ENCODE data around the gene CAMK2B. TPM values are rescaled to one million over a fixed set of nuclear protein-coding genes. Genes with fewer than 3 reads are reported as not detected.

The CAMK2B gene
- polyA plus RNA-seq, 1 donor (not counting 4 experiments of a cell fraction or from before 2014, with no cell fraction given) = 0.25 TPM

- Histone ChIP-seq H2AFZ (ENCODE audit: control insufficient read depth, low read length) (no peak overlapping the region), H3K4me1 (ENCODE audit: control insufficient read depth, extremely low read depth, insufficient read depth, low read length) (peaks cover 10% of the 10 kb centered on the region), H3K9ac (ENCODE audit: control insufficient read depth, extremely low read depth, insufficient read depth, low read length) (no peak overlapping the region), H3K4me2 (ENCODE audit: control insufficient read depth, extremely low read depth, insufficient read depth, low read depth, low read length) (no peak overlapping the region), H3K4me3 (ENCODE audit: control insufficient read depth in 2 of 3, extremely low read depth in 1 of 3, insufficient read depth in 2 of 3, low read depth in 1 of 3, low read length in 3 of 3) (no peak overlapping the region), H3K27me3 (ENCODE audit: control insufficient read depth, extremely low read depth, insufficient read depth, low read length) (no peaks in the 10 kb centered on the region), H3K9me3 (ENCODE audit: control insufficient read depth, low read depth, low read length) (no peaks in the 10 kb centered on the region), H3K36me3 (ENCODE audit: control insufficient read depth in 2 of 2, extremely low read depth in 1 of 2, insufficient read depth in 2 of 2, low read length in 2 of 2) (no peaks in the 10 kb centered on the region), H3K9me1 (ENCODE audit: control insufficient read depth, extremely low read depth, insufficient read depth, low read length) (no peaks in the 10 kb centered on the region), H4K20me1 (ENCODE audit: control insufficient read depth, extremely low read depth, insufficient read depth, low read length) (no peaks in the 10 kb centered on the region), H3K79me2 (ENCODE audit: control insufficient read depth, insufficient read depth, low read length) (no peaks in the 10 kb centered on the region), H3K27ac (ENCODE audit: control insufficient read depth, insufficient read depth, low read length) (no peak overlapping the region)
- no peak for FAIRE-seq
- no peak for DNase-seq (ENCODE audit: low read depth, low spot score)
- TF ChIP-seq EZH2 (IDR thresholded peaks at IDR 0.05; ENCODE audit: low read length) (no peak), CTCF (optimal IDR thresholded peaks at IDR 0.05 in 1 of 3, IDR thresholded peaks at IDR 0.05 in 1 of 3, conservative IDR thresholded peaks at IDR 0.05 in 1 of 3; ENCODE audit: extremely low read depth in 1 of 3, insufficient read depth in 2 of 3, low read length in 3 of 3) (no peak)
- dilution Hi-C loops (cut with MboI; ENCODE audit: extremely low pct_ligation_motif_present, low sequenced_read_pairs) = no loop called here
Observed at GRCh38 chr7:44224974-44225565, 100.3 kb downstream of the CAMK2B start.

- TF ChIP-seq EZH2 (IDR thresholded peaks at IDR 0.05; ENCODE audit: low read length) (no peak), CTCF (optimal IDR thresholded peaks at IDR 0.05 in 1 of 3, IDR thresholded peaks at IDR 0.05 in 1 of 3, conservative IDR thresholded peaks at IDR 0.05 in 1 of 3; ENCODE audit: extremely low read depth in 1 of 3, insufficient read depth in 2 of 3, low read length in 3 of 3) (no peak)
- Histone ChIP-seq H3K4me3 (ENCODE audit: control insufficient read depth in 2 of 3, extremely low read depth in 1 of 3, insufficient read depth in 2 of 3, low read depth in 1 of 3, low read length in 3 of 3) (no peak overlapping the region), H2AFZ (ENCODE audit: control insufficient read depth, low read length) (no peak overlapping the region), H3K4me2 (ENCODE audit: control insufficient read depth, extremely low read depth, insufficient read depth, low read depth, low read length) (peak overlapping the region; percentile 16), H4K20me1 (ENCODE audit: control insufficient read depth, extremely low read depth, insufficient read depth, low read length) (no peaks in the 10 kb centered on the region), H3K27me3 (ENCODE audit: control insufficient read depth, extremely low read depth, insufficient read depth, low read length) (no peaks in the 10 kb centered on the region), H3K27ac (ENCODE audit: control insufficient read depth, insufficient read depth, low read length) (no peak overlapping the region), H3K79me2 (ENCODE audit: control insufficient read depth, insufficient read depth, low read length) (no peaks in the 10 kb centered on the region), H3K9me3 (ENCODE audit: control insufficient read depth, low read depth, low read length) (no peaks in the 10 kb centered on the region), H3K4me1 (ENCODE audit: control insufficient read depth, extremely low read depth, insufficient read depth, low read length) (peaks cover 10% of the 10 kb centered on the region), H3K9ac (ENCODE audit: control insufficient read depth, extremely low read depth, insufficient read depth, low read length) (no peak overlapping the region), H3K36me3 (ENCODE audit: control insufficient read depth in 2 of 2, extremely low read depth in 1 of 2, insufficient read depth in 2 of 2, low read length in 2 of 2) (no peaks in the 10 kb centered on the region), H3K9me1 (ENCODE audit: control insufficient read depth, extremely low read depth, insufficient read depth, low read length) (no peaks in the 10 kb centered on the region)
- dilution Hi-C loops (cut with MboI; ENCODE audit: extremely low pct_ligation_motif_present, low sequenced_read_pairs) = no loop called here
- no peak for FAIRE-seq
- DNase-seq (ENCODE audit: low read depth, low spot score) = no peak
Observed at GRCh38 chr7:44224080-44224973, 101.1 kb downstream of the CAMK2B start.
